KBM-7 (cell line): Measurements from ENCODE around the gene L1TD1.
"Not testable (repeated sequence)": the region's sequence is repeated elsewhere in the genome, so short reads cannot be mapped to it uniquely, and the experiment has no call there.

Source experiments
- DNase-seq: peaks from one replicate; pipeline ENCODE4 v3.0.0-alpha.2; 2015
- in situ Hi-C: fragments of 300-500 bp; cut with MboI; formaldehyde crosslinking; loops from 2 replicates; pipeline ENCODE4 v1.14.3; 2020; ENCODE audit warnings: low sequenced_read_pairs, low pct_unique_long_range_greater_than_20kb, mixed read lengths

The L1TD1 gene

DNA sequence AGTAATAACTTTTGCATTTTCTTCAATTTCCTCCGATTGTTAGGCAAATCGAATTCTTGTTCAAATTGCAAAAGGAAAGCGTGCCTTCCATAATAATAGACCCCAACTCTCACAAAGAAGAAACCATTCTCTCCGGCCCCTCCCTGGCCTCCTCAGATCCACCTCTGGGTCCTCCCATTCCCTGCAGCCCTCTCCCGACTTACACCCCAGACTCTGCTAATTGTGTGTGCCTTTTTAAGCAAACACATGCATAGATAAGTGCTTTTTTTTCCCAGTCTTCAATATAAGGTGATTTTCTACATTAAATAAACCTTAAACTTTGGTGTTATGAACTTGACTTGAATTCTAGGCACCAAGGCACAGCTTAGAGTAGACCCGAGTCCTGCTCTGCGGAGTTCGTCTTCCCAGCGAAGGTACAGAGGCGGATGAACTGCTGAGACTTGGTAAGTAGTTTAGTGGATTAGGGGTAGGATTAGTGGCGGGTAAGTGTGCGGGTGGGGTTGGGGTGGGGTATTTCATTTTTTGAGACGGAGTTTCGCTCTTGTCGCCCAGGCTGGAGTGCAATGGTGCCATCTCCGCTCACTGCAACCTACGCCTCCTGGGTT is 1.5 kb downstream of the L1TD1 start:
- in situ Hi-C loops: no loop called here
- DNase-seq: no peak

DNA sequence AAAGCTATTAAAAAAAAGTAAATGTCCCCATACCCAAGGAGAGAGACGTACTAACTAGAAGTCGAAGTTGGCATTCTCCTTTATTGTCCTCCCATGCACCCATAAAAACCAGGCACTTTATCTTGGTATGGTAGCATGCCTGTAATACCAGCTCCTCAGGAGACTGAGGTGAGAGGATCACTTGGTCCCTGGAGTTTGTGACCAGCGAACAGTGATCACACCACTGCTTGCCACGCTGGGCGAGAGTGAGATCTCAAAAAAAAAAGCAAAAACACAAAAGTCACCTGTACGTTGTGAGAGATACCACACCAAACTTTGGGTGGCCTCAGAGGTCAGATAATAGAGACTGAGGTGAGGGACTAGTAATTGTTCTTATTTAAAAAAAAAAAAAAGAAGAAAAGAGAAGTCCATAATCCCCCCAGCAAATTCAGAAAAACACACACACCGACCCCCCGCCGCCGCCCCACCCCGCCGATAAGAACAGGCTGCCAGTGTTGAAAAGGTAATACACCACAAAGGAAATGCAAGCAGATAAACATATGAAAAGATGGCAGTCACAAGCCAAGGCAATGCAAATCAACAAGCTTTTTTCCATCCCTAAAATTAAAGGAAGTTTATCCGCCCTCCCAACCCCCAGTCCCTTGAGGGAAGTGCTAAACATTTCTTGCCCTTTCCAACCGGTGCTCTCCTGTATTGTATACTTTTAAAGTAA is 3.6 kb downstream of the L1TD1 start:
- in situ Hi-C loops: no loop called here
- peak; percentile 8 for DNase-seq

DNA sequence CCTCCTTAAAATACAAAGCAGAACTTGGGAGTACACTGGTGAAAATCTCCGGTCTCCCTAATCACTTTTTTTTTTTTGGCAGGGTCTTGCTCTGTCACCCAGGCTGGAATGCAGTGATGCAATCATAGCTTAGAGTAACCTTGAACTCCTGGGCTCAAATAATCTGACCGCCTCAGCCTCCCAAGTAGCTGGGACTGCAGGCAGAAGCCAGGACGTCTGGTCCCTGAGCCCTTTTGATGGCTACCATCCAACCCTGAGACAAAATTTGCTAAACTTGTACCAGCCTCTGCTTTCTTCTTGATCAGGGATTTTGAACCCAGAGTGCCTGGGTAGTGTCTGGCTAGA is 4.1 kb downstream of the L1TD1 start:
- in situ Hi-C loops: no loop called here
- no peak for DNase-seq

DNA sequence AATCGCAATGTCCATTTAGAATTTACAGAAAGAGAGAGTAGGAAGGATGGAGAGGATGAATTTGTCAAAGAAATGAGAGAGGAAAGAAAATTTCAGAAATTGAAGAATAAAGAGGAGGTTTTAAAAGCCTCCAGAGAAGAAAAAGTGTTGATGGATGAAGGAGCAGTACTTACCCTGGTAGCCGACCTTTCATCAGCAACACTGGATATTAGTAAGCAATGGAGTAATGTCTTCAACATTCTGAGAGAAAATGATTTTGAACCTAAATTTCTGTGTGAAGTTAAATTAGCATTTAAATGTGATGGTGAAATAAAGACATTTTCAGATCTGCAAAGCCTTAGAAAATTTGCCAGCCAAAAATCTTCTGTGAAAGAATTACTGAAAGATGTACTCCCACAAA is 12.5 kb downstream of the L1TD1 start:
- in situ Hi-C loops: no loop called here
- DNase-seq: no peak

DNA sequence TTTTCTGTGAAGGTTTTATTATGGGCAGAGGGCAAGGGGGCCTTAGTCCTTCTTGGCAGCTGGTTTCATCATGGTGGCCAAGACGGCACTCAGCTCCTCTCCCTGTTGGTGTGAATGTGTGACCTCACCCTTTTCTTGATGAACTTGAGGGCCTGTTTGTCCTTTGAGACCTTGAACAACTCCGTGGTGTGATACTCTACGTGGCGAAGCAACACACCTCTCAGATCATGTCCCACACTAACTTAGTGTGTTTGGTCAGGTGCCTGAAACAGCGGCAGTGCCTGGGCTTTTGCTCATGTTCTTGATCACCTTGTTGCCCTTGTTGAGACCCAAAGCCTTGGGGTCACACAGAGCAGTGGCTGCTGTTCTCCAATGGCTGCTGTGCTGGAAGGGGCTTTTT is 13.4 kb downstream of the L1TD1 start:
- in situ Hi-C loops: no loop called here
- DNase-seq: no peak

DNA sequence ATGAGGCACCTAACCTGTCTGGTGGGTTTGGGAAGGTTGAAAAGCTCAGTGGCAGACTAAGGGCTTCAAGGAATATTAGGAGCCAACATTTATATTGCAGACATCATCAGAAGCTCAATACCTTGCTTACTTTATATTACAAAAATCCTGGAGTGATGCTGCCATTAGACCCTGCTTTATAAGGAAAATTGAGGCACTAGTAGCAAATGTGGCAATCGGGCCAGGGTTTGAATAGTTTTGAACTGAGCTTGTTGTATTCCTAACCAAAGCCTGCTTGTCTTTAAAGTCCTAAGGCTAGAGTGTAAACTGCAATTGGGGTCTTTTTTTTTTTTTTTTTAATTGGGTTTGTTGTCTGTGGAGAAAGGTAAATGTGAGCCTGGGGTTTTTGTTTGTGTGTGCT is 14.3 kb downstream of the L1TD1 start:
- in situ Hi-C loops: no loop called here
- no peak for DNase-seq

DNA sequence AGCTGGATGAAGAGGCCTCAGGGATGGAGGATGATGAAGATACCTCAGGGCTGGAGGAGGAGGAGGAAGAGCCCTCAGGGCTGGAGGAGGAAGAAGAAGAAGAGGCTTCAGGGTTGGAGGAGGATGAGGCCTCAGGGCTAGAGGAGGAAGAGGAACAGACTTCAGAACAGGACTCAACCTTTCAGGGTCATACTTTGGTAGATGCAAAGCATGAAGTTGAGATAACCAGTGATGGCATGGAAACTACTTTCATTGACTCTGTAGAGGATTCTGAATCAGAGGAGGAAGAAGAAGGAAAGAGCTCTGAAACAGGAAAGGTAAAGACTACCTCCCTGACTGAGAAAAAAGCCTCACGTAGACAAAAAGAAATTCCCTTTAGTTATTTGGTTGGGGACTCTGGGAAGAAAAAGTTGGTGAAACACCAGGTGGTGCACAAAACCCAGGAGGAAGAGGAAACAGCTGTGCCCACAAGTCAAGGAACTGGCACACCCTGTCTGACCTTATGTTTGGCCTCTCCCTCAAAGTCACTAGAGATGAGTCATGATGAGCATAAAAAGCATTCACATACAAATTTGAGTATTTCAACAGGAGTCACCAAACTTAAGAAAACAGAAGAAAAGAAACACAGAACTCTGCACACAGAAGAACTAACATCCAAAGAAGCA is 15.4 kb downstream of the L1TD1 start:
- in situ Hi-C loops: no loop called here
- DNase-seq: no peak

DNA sequence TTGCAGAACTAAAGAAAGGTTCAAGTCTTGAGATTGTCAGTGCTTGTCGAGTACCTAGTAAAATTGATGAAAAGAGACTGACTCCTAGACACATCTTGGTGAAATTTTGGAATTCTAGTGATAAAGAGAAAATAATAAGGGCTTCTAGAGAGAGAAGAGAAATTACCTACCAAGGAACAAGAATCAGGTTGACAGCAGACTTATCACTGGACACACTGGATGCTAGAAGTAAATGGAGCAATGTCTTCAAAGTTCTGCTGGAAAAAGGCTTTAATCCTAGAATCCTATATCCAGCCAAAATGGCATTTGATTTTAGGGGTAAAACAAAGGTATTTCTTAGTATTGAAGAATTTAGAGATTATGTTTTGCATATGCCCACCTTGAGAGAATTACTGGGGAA is 16.3 kb downstream of the L1TD1 start:
- in situ Hi-C loops: no loop called here
- no peak for DNase-seq

DNA sequence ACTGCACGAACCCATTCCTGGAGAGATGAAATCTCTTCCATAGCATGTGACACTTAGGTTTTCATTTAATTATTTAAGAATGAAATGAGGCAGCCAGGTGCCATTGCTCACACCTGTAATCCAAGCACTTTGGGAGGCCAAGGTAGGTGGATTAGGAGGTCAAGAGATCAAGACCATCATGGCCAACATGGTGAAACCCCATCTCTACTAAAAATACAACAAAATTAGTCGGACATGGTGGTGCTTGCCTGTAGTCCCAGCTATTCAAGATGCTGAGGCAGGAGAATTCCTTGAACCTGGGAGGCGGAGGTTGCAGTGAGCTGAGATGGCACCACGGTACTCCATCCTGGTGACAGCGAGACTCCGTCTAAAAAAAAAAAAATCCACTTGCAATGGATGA is 17.8 kb downstream of the L1TD1 start:
- no peak for DNase-seq
- in situ Hi-C loops: no loop called here

DNA sequence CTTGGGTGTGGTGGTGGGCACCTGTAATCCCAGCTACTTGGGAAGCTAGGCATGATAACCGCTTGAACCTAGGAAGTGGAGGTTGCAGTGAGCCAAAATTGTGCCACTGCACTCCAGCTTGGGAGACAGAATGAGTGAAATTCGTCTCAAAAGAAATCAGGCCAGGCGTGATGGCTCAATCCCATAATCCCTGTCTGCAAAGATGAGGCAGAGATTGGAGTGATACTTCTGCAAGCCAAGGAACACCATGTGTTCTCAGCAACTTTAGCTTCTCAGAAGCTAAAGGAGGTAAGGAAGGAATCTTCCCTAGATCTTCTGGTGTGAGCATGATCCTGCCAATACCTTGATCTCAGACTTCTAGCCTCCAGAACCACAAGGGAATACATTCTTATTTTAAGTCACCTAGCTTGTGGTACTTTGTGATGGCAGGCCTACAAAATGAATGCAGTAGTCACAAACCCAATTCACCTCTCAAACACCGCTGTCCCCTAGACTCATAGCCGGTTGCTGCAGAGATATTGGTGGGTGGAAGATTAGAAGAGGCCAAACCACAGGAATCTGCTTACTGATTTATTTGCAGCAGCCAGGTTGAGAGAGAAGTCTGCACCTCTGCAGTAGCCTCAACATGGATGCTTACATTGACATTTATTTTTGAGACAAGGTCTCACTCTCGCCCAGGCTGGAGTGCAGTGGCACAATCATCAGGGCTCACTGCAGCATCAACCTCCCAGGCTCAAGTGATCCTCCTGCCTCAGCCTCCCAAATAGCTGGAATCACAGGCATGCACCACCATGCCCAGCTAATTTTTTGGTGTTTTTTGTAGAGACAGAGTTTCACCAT is 18.6 kb downstream of the L1TD1 start:
- in situ Hi-C loops: no loop called here
- no peak for DNase-seq

DNA sequence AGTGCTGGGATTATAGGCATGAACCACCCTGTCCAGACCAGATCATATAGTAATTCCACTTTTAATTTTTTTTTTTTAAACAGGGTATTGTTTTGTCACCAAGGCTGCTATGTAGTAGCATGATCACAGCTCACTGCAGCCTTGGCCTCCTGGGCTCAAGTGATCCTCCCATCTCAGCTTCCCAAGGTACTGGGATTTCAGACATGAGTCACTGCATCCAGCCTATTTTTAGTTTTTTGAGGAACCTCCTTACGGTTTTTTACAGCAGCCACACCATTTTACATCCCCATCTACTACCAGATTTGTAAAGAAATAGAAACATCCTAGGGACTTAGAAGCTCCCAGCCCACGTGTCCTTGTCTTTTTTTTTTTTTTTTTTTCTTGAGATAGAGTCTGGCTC is 24.0 kb downstream of the L1TD1 start:
- in situ Hi-C loops: no loop called here
- DNase-seq: no peak

DNA sequence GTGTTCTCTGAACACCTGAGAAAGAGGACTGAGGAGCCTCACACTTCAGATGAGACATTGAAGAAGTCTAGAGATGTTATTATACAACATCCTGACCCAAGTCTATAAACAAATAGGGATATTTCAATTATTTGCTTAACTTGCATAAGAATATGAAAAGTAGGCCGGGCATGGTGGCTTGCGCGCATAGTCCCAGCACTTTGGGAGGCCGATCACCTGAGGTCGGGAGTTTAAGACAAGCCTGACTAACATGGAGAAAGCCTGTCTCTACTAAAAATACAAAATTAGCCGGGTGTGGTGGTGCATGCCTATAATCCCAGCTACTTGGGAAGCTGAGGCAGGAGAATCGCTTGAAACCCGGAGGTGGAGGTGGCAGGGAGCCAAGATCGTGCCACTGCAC is 25.8 kb downstream of the L1TD1 start:
- DNase-seq, in situ Hi-C loops: not testable (repeated sequence)

DNA sequence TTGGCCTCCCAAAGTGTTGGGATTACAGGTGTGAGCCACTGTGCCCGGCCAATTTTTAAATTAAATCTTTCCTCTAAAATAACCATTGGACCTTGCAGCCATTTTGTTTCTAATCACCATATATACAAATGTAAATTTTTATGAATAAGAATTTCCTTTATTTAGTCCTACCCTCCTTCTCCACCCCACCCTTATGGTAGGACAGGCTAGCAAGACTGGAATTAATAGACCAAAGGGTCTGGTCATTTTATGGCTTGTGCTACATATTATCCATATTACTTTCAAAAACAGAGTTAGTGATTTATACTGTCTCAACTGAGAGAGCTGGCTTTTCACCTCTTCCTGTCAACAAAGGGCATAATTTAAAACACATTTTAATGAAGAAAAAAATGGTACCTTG is 26.5 kb downstream of the L1TD1 start:
- in situ Hi-C loops: no loop called here
- DNase-seq: no peak

DNA sequence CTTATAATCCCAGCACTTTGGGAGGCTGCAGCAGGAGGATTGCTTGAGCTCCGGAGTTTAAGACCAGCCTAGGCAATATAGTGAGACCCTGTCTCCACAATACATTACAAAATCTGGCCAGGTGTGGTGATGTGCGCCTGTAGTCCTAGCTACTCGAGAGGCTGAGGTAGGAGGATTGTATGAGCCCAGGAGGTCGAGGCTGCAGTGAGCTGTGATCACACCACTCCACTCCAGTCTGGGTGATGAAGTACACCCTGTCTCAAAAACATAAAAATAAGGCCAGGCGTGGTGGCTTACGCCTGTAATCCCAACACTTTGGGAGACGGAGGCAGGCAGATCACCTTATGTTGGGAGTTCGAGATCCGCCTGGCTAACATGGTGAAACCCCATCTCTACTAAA is 27.7 kb downstream of the L1TD1 start:
- in situ Hi-C loops: no loop called here
- DNase-seq: no peak

DNA sequence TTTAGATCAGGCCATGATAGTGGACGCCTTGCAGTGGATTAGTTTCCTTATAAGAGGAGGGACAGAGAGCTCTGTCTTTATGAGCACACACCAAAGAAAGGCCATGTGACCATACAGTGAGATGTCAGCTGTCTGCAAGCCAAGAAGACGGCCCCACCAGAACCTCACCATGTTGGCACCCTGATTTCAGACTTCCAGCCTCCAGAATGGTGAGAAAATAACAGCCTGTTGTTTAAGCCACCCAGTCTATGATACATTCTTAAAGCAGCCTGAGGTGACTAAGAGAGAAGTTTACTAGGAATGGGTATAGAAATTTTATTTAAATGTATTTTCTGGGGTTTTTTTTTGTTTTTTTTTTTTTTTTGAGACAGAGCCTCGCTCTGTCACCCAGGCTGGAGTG is 29.5 kb downstream of the L1TD1 start:
- in situ Hi-C loops: no loop called here
- no peak for DNase-seq

DNA sequence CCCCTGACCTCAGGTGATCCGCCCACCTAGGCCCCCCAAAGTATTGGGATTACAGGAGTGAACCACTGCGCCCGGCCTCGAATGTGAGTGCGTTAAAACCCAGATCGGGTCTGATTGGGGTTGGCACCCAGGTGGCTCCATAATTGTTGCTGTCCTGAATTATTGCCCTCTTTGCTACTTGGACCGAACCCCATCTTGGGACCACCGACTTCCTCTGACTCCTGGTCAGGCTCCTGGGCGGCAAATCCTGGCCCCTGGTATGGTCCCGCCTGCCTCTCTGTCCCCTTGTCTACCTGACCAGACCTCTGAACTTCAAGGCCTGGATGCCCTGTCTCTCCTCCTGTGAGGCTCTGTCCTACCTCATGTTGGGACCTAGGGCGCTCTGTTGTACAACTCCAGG is 32.8 kb downstream of the L1TD1 start:
- in situ Hi-C loops: no loop called here
- DNase-seq: no peak

DNA sequence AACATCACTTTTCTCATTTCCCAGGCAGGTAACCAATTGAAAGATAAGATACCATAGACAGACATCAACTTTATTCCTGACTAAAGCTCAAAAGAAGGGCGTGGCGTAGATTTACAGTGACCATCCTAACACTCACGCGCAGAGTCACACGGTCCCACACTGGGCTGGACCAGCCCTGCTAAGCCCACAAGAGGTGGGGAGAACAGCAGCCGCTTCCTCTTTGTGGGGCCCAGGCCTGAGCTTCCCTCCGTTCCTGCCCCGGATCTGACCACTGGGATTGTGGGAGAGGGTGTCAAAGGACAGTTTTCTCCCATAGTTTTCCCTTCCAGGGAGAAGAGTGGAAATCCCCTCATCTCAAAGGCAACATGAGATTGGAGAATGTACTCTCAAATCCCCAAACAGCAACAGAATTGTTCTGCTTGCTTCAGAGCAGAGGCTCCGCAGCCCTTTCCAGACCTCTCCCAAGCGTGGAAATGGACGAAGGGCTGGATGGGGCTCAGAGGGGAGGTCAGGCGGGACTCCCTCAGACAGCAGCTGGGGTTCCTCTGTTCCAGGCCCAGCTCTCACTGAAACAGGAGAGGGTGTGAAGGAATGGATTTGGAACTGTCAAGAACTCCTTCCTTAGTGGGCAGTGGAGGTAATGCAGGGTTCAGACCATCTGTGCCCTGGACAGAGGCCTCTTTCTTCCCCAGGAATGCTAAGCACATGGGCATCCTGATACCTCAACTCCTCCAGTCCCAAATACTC is 33.7 kb downstream of the L1TD1 start:
- in situ Hi-C loops: no loop called here
- DNase-seq: no peak

DNA sequence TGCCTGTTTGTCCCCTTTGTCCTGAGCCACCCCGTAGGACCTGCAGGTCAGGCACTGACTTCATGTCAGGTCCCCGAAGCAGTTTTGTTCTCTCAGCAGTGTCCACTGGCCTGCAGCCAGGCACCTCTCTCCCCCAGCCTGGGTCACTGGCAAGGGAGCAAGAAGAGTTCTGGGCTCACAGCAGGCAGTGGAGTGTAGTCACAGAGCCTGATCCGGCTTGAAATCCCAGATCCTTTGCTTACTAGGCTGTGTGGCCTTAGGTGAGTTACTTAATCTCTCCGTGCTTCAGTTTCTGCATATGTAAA is 34.2 kb downstream of the L1TD1 start:
- in situ Hi-C loops: no loop called here
- DNase-seq: no peak

DNA sequence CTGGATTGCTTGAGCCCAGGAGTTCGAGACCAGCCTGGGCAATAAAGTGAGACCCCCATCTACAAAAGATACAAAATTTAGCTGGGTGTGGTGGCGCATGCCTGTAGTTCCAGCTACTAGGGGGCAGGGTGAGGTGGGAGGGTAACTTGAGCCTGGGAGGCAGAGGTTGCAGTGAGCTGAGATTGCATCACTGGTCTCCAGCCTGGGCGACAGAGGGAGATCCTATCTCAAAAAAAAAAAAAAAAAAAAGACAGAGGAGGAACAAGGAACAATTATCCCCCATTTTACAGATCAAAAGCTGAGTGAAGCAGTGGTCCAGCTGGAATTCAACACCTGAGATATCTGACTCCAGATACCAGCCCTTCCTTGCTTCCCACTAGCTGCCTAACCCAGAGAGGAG is 34.8 kb downstream of the L1TD1 start:
- in situ Hi-C loops: no loop called here
- DNase-seq: no peak

DNA sequence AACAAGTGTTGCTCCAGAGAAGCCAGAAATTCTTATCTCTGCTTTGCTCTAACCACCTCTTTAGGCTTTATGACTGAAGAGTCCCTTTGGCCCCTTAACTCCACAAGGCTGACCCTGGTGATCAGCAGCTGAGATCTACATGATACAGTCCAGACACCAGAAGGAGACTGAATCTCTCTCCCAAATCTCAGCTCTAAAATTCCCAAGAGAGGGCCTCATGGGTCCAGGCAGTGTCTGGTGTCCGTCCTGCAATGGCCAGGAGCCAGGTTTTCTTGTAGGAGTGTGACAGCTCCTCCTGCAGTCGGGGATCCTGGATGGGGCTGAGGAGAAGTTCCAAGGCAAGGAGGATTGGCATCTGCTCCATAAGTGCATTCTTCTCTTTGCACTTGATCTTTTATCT is 35.3 kb downstream of the L1TD1 start:
- in situ Hi-C loops: no loop called here
- no peak for DNase-seq
